ENCODE data around the gene ZBTB18. TPM values are rescaled to one million over a fixed set of nuclear protein-coding genes. Genes with fewer than 3 reads are reported as not detected.

The ZBTB18 gene
- total RNA-seq, 2 donors from 2014 or later = 8.8 to 11.7 TPM

- intact Hi-C loops (cut with DNase I) = no loop called here
- DNase-seq (ENCODE audit: low spot score) = no peak
Measured at GRCh38 chr1:244100704-244101453, 49.8 kb downstream of the ZBTB18 start.

GRCh38 chr1:244102046-244102445 is 51.0 kb downstream of the ZBTB18 start:
- DNase-seq (ENCODE audit: low spot score) = no peak
- intact Hi-C loops (cut with DNase I) = no loop called here

GRCh38 chr1:244102468-244102867 is 51.4 kb downstream of the ZBTB18 start:
- DNase-seq (ENCODE audit: low spot score) = no peak
- intact Hi-C loops (cut with DNase I) = no loop called here

- intact Hi-C loops (cut with DNase I) = no loop called here
- DNase-seq (ENCODE audit: low spot score) = no peak
Measured at GRCh38 chr1:244104309-244105060, 53.4 kb downstream of the ZBTB18 start.

GRCh38 chr1:244106176-244106575 is 55.1 kb downstream of the ZBTB18 start:
- intact Hi-C loops (cut with DNase I) = no loop called here
- no peak for DNase-seq (ENCODE audit: low spot score)

Other genes with a start within 250 kb of the ZBTB18 start
- gene AKT3, start 201.0 kb upstream of the ZBTB18 start, total RNA-seq = 100 to 1,000 TPM; 119 to 169 TPM

Data from posterior vena cava (tissue), 2 donors.